ENCODE data around the gene OR6Q1.

DNA sequence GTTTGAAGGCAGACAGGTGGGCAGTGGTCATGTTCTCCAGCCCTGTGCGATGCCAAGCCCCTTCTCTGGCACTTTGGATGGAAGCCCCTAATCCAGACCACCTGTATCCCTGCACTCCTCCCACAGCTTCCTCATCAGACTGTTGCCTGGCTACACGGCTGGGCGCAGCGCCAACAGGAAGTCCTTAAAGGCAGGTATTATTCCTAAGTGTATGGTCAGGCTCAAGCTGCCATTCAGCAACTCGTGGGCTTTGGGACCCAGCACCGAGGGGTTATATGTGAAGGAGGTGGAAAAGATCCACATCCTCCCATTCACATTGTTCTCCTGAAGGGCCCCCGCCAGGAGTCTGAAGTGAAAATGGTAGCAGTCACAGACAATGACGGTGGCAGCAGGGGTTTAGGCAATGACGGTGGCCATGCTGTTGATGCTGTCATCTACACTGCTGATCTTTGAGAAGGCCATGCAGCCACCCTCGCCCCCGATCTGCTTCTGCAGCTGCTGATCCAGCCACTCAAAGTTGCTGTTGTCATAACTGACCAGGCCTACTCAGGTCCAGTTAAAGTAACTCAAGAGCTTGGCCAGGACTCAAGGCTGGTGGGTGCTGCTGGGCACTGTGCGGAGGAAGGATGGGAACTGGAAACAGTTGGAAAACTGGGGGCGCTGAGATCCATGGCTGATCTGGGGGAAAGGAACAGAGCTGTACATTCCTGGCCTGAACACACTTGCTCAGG lies 27.7 kb downstream of the OR6Q1 start:
- TF ChIP-seq EZH2phosphoT487 (IDR thresholded peaks at IDR 0.05; ENCODE audit: borderline replicate concordance, low read depth) (no peak), FOSL2 (IDR thresholded peaks at IDR 0.05; ENCODE audit: borderline replicate concordance, low read depth) (no peak), POLR2AphosphoS5 (IDR thresholded peaks at IDR 0.05; ENCODE audit: low read depth, low read length) (no peak), TAF1 (IDR thresholded peaks at IDR 0.05; ENCODE audit: borderline replicate concordance, low read depth, low read length) (no peak), TEAD4 (IDR thresholded peaks at IDR 0.05; ENCODE audit: borderline replicate concordance, insufficient read depth) (no peak), EP300 (IDR thresholded peaks at IDR 0.05; ENCODE audit: borderline replicate concordance in 1 of 2, low read depth in 1 of 2, low read length in 1 of 2) (no peak), SMC3 (IDR thresholded peaks at IDR 0.05; ENCODE audit: low read depth, low read length) (no peak), CHD2 (IDR thresholded peaks at IDR 0.05; ENCODE audit: low read length, partially characterized antibody) (no peak), NFIC (IDR thresholded peaks at IDR 0.05; ENCODE audit: borderline replicate concordance) (peak; percentile 7; the same call in 1 of the 2 replicates), FOXM1 (IDR thresholded peaks at IDR 0.05; ENCODE audit: low read depth) (no peak), GABPA (IDR thresholded peaks at IDR 0.05; ENCODE audit: low read depth) (no peak), ELF1 (IDR thresholded peaks at IDR 0.05) (no peak)
- TF ChIP-seq, protein P1, sequence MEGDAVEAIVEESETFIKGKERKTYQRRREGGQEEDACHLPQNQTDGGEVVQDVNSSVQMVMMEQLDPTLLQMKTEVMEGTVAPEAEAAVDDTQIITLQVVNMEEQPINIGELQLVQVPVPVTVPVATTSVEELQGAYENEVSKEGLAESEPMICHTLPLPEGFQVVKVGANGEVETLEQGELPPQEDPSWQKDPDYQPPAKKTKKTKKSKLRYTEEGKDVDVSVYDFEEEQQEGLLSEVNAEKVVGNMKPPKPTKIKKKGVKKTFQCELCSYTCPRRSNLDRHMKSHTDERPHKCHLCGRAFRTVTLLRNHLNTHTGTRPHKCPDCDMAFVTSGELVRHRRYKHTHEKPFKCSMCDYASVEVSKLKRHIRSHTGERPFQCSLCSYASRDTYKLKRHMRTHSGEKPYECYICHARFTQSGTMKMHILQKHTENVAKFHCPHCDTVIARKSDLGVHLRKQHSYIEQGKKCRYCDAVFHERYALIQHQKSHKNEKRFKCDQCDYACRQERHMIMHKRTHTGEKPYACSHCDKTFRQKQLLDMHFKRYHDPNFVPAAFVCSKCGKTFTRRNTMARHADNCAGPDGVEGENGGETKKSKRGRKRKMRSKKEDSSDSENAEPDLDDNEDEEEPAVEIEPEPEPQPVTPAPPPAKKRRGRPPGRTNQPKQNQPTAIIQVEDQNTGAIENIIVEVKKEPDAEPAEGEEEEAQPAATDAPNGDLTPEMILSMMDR (IDR thresholded peaks at IDR 0.05) = no peak
